ENCODE measurements around the gene FIGNL2.

FIGNL2 gene

DNA sequence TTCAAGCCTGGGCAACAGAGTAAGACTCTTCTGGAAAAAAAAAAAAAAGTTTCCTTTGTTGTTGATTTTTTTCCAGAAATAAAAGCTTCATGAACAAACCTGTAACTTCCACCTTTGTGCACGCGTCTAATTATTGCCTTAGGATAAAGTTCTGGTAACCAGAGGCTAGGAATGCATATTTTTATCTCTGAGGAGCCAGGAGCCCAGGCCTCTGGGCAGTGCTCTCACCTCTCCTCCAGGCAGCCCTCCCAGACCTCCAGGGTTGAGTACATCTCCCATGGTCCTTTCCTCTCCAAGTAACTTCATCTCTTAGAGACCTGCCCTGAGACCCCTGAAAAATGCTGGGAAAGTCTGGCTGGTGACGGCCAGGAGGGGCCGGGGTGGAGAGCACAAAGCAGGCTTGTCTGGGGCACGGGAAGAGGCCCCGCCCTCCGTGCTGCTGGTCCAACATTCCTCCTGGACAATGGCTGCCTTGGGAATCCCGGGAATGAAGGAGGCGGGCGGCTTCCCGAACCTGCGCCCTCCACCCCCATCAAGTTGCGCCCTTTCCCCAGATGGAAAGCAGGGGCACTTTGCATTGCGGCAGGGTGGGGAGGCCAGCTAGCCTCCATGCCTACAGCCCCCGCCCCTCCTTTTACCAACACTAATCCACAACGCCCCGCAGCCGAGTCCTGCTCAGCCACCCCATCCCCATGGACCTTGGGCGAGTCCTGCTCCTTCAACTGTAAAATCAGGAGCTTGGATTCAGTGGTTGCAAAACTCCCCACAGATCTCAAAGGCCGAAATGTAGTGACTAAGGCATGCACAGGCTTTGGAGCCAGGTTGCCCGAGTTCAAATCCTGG lies 7.3 kb upstream of the FIGNL2 start:
- DNase-seq (ENCODE audit: low read depth): no peak

- DNase-seq (ENCODE audit: low read depth): no peak
Measured at GRCh38 chr12:51852404-51853137, 4.1 kb upstream of the FIGNL2 start.

- no peak for DNase-seq (ENCODE audit: low read depth)
Measured at GRCh38 chr12:51851413-51852124, 3.1 kb upstream of the FIGNL2 start.

- DNase-seq (ENCODE audit: low read depth): no peak
Measured at GRCh38 chr12:51850965-51851299, 2.4 kb upstream of the FIGNL2 start.

- no peak for DNase-seq (ENCODE audit: low read depth)
Measured at GRCh38 chr12:51850081-51850964, 1.8 kb upstream of the FIGNL2 start.

- DNase-seq (ENCODE audit: low read depth): no peak
Measured at GRCh38 chr12:51848841-51849735, 570 bp upstream of the FIGNL2 start.

DNA sequence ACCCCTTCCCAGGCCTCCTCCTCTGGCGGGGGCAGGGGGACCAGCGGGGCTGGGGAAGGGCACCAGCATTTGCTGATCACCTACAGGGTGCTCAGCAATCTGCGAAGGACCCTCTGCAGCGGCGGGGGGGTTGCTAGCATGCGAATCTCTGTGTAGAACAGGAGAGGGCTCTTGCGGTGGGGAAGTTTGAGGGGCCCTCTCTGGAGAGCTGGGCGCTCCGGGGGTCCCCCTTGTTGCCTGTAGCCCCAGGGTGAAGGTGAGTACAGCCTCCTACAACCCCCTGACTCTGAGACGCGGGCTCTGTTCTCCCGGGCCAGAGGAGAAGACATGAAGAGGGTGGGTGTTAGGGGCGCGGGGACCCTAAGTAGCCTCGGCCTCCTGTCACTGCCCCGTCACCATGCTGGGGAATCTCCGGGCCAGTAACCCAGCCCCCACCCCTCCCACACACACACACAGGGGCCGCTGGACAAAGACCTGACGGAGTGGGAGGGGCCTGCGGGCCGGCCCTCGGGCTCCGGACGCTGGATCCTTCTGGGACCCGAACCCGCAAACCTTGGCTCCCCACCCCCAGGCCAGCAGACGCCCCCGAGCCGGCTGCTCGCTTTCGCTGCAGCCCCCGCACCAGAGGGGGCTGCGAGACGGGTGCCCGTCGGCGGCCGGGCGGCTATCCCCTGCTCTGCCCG lies 734 bp downstream of the FIGNL2 start:
- DNase-seq (ENCODE audit: low read depth): no peak

DNA sequence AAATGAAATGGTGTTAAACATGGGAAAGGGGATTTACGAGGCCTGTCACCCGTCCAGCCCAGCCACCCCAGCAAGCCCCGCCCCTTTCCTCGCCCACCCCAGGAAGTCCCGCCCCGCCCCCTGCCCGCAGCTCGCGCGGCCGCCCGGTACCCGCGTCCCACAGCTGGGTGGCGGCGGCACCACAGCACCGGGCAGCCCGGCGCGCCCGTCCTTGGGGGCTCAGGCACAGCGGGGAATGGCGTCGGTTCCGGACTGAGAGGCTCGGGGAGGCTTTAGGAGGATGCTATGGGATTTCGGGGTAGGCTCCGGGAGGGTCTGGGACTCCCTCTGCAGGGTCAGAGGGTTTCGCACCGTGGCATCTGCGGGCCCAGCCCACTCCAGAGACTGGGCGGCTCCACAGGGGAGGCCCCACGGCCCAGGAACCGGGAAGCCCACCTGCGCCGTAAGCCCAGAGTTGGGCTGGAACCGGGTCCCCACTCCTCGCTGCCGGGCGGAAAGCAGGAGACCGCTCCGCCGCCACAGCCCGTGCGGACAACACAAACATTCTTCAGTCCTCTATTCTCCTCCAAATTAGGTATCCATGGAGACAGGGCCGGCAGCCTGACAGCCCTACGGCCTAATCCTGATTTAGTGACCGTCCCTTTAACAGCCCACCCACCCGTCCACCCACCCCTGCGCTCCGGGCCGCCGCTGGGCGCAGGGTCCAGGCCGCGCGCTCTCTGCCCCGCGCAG lies 1.4 kb downstream of the FIGNL2 start:
- DNase-seq (ENCODE audit: low read depth): no peak

DNA sequence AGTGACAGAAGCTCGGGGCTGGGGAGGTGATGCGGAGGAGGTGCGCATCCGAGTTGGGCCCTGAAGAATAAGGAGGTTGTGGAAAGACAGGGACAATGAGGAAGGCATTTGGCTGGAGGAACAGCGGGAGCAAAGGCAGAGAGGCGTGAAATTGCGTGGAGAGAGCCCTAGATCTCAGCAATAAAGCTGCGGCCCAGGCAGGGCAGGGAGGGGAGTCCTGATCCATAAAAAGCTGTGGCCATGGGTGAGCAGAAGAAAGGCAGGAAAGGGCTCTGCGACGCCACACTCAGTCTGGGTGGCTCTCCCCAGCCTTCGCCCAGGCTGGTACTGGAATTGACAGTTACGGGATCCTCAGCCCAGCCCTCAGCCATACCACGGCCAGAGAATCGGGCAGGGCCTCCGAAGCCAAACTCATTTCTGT lies 2.2 kb downstream of the FIGNL2 start:
- no peak for DNase-seq (ENCODE audit: low read depth)

GRCh38 chr12:51845482-51845881 lies 3.0 kb downstream of the FIGNL2 start:
- DNase-seq (ENCODE audit: low read depth): no peak

DNA sequence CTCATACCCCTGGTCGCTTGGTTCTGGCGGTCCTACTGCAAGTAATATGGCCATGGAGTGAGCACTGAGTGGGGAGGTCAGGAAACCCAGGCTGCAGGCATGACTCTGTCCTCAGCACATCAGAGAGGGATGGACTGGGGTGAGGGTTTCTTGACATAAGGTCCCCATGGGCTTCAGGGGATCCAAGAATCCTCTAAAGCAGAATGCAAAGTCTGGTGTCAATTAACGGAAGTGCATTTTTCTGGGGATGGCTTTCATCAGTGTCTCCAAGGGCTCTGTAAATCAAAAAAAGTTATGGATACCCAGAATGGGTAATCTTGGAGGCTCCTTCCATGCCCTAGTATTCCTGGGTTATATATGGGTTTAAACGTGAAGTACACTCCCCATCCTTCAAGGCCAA lies 3.7 kb downstream of the FIGNL2 start:
- DNase-seq (ENCODE audit: low read depth): no peak

GRCh38 chr12:51841727-51842126 lies 6.8 kb downstream of the FIGNL2 start:
- no peak for DNase-seq (ENCODE audit: low read depth)

DNA sequence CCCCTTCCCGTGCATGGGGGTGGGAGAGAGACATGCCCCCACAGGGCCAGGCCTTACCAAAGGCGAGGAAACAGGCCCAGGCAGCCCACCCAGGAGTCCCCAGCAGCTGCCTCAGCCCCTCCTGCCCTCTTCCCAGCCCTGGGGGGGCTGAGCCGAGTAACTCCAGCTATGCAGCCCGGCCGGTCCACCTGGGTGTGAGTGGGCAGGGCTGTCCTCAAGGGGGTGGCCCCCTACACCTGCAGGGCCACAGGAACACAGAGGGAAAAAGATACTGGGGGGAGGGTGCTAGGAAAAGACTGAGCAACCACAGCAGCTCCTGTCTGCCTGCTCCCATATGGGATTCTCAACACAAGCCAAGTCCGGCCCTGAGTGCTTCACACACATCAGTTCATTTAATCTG lies 7.6 kb downstream of the FIGNL2 start:
- DNase-seq (ENCODE audit: low read depth): no peak

DNA sequence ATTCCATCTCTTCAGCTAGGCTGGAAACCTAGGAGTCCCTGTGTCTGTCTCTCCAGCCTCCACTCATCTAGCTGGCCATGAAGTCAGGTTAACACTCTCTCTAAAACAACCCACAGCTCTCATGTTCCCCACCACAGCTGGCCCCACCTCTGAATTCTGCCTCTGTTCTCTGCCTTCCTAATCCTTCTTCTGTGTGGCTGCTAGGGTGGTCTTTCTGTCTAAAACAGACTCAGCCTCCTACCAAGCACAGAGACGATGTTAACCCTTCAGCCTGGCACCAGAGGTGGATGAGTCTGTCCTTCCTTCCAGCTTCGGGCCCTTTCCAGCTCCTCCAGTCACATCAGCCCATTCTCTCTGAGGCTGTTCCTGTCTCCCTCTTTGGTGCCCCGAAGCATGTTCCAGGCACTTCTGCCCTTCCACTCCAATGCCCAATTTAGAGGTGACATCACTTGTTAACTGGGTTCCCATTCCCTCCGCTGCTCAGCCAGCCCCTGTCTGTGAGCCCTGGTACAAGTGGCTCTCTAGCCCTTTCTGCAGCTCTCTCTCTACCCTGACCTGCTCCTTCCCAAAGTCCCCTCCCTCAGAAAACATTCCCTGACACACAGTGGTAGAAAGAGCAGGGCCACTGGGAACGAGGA lies 9.1 kb downstream of the FIGNL2 start:
- DNase-seq (ENCODE audit: low read depth): no peak

DNA sequence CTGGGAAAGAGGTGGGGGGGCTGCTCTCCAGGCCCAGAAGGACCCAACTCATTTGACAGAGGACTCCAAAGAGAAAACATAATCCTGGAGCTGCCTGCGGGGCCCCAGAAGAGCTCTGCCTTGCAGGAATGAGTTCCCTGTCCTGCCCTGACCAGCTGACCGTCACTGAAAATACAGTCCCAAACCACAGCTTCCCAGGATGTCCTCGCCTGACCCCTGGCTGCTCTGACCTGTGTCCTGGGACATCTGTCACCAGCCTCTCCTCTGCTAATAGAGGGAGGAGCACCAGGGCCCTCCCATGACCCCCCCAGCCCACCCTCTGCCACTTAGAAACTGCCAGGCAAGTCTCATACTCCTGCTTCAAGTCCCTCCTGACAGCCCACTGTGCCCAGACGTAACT lies 9.8 kb downstream of the FIGNL2 start:
- DNase-seq (ENCODE audit: low read depth): no peak

DNA sequence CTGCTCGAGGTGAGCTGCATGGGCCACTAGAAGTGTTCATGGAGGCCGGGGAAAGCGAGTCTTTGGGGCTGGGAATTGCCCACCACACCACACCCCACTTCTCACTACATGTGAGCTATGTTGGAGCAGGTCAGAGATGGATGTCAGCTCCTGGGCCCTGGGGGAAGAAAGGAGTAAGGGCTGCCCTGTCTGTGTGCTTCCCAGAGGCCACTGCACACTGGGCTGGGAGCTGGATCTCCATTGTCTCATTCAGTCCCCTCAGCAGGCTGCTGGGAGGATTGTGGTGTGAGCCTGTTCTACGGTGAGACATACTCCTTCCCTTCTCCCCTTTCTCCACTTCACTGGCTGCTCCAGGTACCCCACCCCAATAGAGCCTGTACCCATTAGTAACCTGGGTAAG lies 10.5 kb downstream of the FIGNL2 start:
- DNase-seq (ENCODE audit: low read depth): no peak

DNA sequence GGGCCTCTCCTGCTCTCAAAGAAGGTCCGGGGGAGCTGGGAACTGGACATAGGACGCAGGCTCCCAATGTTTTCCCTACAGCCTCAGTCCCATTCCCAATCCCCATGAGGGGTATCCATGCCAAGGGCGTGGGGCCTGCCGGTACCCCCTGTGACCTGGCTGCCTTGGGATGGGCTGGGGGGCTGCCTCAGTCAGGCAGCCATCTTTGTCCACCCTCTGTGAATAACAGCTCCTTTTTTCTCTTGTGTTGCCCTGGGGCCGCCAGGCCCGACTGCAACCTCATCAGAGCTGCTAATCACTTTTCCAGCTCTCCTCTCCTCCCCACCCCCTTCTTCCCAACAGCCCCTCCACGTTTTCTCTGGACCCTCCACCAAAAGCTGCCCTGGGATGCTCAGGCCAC lies 11.2 kb downstream of the FIGNL2 start:
- no peak for DNase-seq (ENCODE audit: low read depth)

DNA sequence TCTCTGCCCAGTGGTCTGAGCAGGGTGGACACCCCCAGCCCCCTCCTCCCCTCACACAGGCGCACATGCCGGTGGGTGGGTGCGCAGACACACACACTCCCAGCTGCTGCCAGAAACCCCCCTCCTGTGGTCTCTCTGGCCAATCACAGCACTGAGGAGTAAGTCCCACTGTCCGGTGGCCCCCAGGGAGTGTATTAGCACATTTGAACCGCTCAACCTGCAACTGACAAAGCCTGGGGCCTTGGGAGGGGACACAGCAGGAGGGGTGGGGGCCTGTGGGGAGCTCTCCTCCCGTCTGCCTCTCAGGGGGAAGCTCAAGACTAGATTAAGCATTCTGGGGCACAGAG lies 11.7 kb downstream of the FIGNL2 start:
- DNase-seq (ENCODE audit: low read depth): no peak
